ENCODE results near the gene STMN1. TPM values are rescaled to one million over a fixed set of nuclear protein-coding genes. Genes with fewer than 3 reads are reported as not detected.

The STMN1 gene
- total and polyA plus RNA-seq, 2 of the 8 experiments (the other 6 are each of a cell fraction or from before 2014, with no cell fraction given): 116 to 564 TPM

- Histone ChIP-seq H4K5ac (ENCODE audit: insufficient read length, low read depth, low read length) (no peak overlapping the region), H3K23me2 (ENCODE audit: low read depth, low read length) (no peaks in the 10 kb centered on the region), H4K91ac (replicated peaks; ENCODE audit: insufficient read length, low read length) (no peak overlapping the region), H2AK5ac (ENCODE audit: low read depth, low read length) (no peak overlapping the region), H3K14ac (ENCODE audit: insufficient read length) (no peak overlapping the region), H3K79me1 (ENCODE audit: low read depth, low read length) (no peaks in the 10 kb centered on the region), H3K4me2 (ENCODE audit: insufficient read depth in 1 of 2, low read depth in 2 of 2, low read length in 2 of 2) (no peak overlapping the region), H3K4me3 (ENCODE audit: extremely low read depth in 1 of 4, insufficient read depth in 2 of 4, low read depth in 3 of 4, low read length in 4 of 4) (no peak overlapping the region), H3K56ac (replicated peaks; ENCODE audit: insufficient read length, low read depth, low read length) (no peak overlapping the region), H2AFZ (ENCODE audit: low read length) (no peak overlapping the region), H4K8ac (ENCODE audit: extremely low read depth, insufficient read depth, low read length) (no peak overlapping the region), H3K18ac (ENCODE audit: extremely low read depth, low read length) (no peak overlapping the region), H2BK120ac (replicated peaks; ENCODE audit: low read depth, low read length) (no peak overlapping the region), H3K9me3 (ENCODE audit: insufficient read depth in 2 of 2, low read depth in 1 of 2, low read length in 1 of 2) (no peaks in the 10 kb centered on the region), H3K27me3 (replicated peaks in 1 of 4; ENCODE audit: control insufficient read depth in 3 of 4, extremely low read depth in 1 of 4, insufficient read depth in 3 of 4, low read length in 3 of 4) (no peaks in the 10 kb centered on the region), H3K79me2 (ENCODE audit: control insufficient read depth in 1 of 2, insufficient read depth in 2 of 2, low read length in 2 of 2) (no peaks in the 10 kb centered on the region), H3K27ac (ENCODE audit: low read depth, low read length) (no peak overlapping the region), H3K9ac (replicated peaks in 1 of 4; ENCODE audit: extremely low read depth in 1 of 4, low read depth in 3 of 4, low read length in 3 of 4) (no peak overlapping the region), H4K20me1 (replicated peaks in 1 of 2; ENCODE audit: control insufficient read depth in 1 of 2, insufficient read depth in 2 of 2, low read length in 2 of 2) (no peaks in the 10 kb centered on the region), H2BK20ac (ENCODE audit: low read length) (no peak overlapping the region), H3K4me1 (replicated peaks in 1 of 4; ENCODE audit: control insufficient read depth in 3 of 4, insufficient read depth in 4 of 4, low read length in 3 of 4) (peaks cover 0 to 2% (median under 1%) of the 10 kb centered on the region in 4 experiments; a peak in 4 of 7 replicates), H3K23ac (ENCODE audit: insufficient read length) (no peak overlapping the region), H2BK12ac (ENCODE audit: low read depth, low read length) (no peak overlapping the region), H3K4ac (replicated peaks; ENCODE audit: insufficient read length, low read depth, low read length) (no peak overlapping the region), H3K36me3 (ENCODE audit: control insufficient read depth in 2 of 4, insufficient read depth in 4 of 4, low read length in 3 of 4) (no peaks in the 10 kb centered on the region), H2BK15ac (ENCODE audit: low read length) (no peak overlapping the region), H2BK5ac (ENCODE audit: low read depth, low read length) (no peak overlapping the region)
- FAIRE-seq (no peak), DNase-seq (ENCODE audit: low read depth in 1 of 2, low spot score in 2 of 2) (no peak)
- 90% methylated on average over 5 of the region's 5 CpGs; no CpG with 5 or more reads in 1 of the 2 experiments for WGBS, 2 experiments (ENCODE audit: extremely low coverage in 1 of 2, insufficient coverage in 1 of 2, insufficient read length in 1 of 2, insufficient replicate concordance in 2 of 2, low coverage in 1 of 2, low lambda C conversion rate in 2 of 2, missing lambda C conversion rate in 1 of 2)
- ChIA-PET CTCF (ENCODE audit: partially characterized antibody) (interaction anchor here (0.9 to 2.1 kb wide), 3 partner anchors 13 to 79 kb away, joined by 3 to 4 read pairs (median 3); no protein-coding TSS in a partner anchor), POLR2A (ENCODE audit: partially characterized antibody) (interaction anchor here (0.7 kb wide), 1 partner anchor 124 kb away, joined by 3 read pairs; no protein-coding TSS in a partner anchor)
- no peak for TF ChIP-seq SRF (IDR thresholded peaks at IDR 0.05; ENCODE audit: low read depth, low read length)
- no peak for TF ChIP-seq TEAD4 (IDR thresholded peaks at IDR 0.05; ENCODE audit: low read depth, low read length)
- no peak for TF ChIP-seq RXRA (IDR thresholded peaks at IDR 0.05; ENCODE audit: insufficient read depth, low read depth, low read length)
Measured at GRCh38 chr1:25932321-25932720, 26.1 kb upstream of the STMN1 start.

Measured in H1 (cell line).